Measurements from ENCODE around the gene CNTN4.
"Not testable (repeated sequence)": the region's sequence is repeated elsewhere in the genome, so short reads cannot be mapped to it uniquely, and the experiment has no call there.

The CNTN4 gene

DNA sequence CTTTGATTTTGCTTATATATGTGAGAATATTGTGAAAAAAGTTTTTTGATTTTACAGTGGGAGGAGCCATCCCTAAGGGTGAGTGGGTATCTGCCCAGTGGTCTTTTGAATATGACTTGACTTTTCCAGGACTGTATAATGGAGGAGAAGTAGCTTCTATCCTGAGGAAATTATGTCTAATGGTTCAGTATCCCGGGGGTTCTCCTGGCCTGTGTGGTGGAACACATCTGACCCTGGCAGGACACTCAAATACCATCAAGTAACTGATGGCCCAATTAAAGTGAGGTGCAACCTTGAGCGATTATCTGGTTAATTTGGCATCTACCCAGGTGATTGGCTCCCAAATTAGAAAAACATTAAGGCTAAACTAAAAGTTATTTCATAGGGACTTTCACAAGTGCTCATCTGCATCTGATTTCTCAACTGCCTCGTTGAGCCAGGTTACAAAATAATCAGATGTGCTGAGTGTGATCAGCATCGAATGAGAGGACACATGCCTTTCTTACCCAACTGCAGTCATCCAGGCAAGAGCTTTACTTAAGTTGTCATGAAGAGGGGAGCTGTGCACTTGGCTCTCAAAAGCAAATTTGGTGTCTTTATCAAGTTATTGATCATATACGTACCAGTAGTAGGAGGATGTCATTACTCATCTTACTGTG is 810.2 kb downstream of the CNTN4 start:
- TF ChIP-seq, protein P1, sequence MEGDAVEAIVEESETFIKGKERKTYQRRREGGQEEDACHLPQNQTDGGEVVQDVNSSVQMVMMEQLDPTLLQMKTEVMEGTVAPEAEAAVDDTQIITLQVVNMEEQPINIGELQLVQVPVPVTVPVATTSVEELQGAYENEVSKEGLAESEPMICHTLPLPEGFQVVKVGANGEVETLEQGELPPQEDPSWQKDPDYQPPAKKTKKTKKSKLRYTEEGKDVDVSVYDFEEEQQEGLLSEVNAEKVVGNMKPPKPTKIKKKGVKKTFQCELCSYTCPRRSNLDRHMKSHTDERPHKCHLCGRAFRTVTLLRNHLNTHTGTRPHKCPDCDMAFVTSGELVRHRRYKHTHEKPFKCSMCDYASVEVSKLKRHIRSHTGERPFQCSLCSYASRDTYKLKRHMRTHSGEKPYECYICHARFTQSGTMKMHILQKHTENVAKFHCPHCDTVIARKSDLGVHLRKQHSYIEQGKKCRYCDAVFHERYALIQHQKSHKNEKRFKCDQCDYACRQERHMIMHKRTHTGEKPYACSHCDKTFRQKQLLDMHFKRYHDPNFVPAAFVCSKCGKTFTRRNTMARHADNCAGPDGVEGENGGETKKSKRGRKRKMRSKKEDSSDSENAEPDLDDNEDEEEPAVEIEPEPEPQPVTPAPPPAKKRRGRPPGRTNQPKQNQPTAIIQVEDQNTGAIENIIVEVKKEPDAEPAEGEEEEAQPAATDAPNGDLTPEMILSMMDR (IDR thresholded peaks at IDR 0.05; ENCODE audit: insufficient read depth, low read length, poor library complexity, severe bottlenecking) = no peak
- Histone ChIP-seq H3K36me3 (ENCODE audit: control insufficient read depth, insufficient read depth, low read length) (no peaks in the 10 kb centered on the region), H3K4me3 (replicated peaks; ENCODE audit: low read depth, low read length) (no peak overlapping the region), H3K27me3 (replicated peaks; ENCODE audit: control insufficient read depth, insufficient read depth, low read length) (no peaks in the 10 kb centered on the region)
- DNase-seq (ENCODE audit: extremely low read depth, insufficient read length) = no peak

DNA sequence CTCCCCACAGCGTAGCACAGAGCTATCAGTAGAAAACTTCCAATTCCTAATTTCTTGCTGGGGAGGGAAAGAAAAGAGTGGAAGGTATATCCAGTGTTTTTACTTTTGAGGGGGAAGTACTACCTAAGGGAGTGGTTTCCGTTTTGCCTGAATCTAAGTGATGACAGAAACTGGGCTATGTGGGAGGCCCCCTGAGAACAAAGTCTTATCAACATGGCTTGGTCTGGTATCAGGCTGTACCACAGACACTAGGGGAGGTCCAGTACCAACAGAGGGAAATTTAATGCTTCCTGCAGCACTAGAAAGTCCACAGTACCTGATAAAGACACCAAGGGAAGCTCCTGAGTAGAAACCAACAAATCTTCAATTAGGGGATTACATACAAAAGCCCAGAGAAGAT is 812.3 kb downstream of the CNTN4 start:
- no peak for DNase-seq (ENCODE audit: extremely low read depth, insufficient read length)
- TF ChIP-seq, protein P1 (IDR thresholded peaks at IDR 0.05; ENCODE audit: insufficient read depth, low read length, poor library complexity, severe bottlenecking) = no peak
- H3K27me3 ChIP-seq (replicated peaks; ENCODE audit: control insufficient read depth, insufficient read depth, low read length) = no peaks in the 10 kb centered on the region
- H3K36me3 ChIP-seq (ENCODE audit: control insufficient read depth, insufficient read depth, low read length) = no peaks in the 10 kb centered on the region
- no peak overlapping the region for H3K4me3 ChIP-seq (replicated peaks; ENCODE audit: low read depth, low read length)

DNA sequence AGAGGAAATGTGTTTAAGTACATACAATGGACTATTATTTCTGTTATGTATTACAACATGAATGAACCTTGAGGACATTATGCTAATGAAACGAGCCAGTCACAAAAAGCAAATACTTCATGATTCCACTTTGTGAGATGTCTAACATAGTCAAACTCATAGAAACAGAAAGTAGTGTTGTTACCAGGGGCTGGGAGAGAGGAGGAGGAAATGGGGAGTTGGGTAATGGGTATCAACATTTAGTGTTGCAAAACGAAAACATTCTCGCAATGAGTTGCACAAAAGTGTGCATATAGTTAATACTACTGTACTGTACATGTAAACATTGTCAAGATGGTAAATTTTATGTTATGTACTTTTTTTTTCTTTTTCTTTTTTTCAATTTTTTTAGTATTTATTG is 817.2 kb downstream of the CNTN4 start:
- DNase-seq (ENCODE audit: extremely low read depth, insufficient read length) = no peak
- no peak overlapping the region for H3K4me3 ChIP-seq (replicated peaks; ENCODE audit: low read depth, low read length)
- H3K27me3 ChIP-seq (replicated peaks; ENCODE audit: control insufficient read depth, insufficient read depth, low read length) = no peaks in the 10 kb centered on the region
- H3K36me3 ChIP-seq (ENCODE audit: control insufficient read depth, insufficient read depth, low read length) = no peaks in the 10 kb centered on the region
- TF ChIP-seq, protein P1 (IDR thresholded peaks at IDR 0.05; ENCODE audit: insufficient read depth, low read length, poor library complexity, severe bottlenecking) = no peak

DNA sequence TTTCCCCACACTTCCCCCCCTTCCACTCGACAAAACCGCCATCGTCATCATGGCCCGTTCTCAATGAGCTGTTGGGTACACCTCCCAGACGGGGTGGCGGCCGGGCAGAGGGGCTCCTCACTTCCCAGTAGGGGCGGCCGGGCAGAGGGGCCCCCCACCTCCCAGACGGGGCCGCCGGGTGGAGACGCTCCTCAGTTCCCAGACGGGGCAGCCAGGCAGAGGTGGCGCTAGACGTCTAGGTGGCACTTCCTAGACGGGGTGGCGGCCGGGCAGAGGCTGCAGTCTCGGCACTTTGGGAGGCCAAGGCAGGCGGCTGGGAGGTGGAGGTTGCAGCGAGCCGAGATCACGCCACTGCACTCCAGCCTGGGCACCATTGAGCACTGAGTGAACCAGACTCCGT is 818.0 kb downstream of the CNTN4 start:
- H3K4me3 ChIP-seq (replicated peaks; ENCODE audit: low read depth, low read length); H3K36me3 ChIP-seq (ENCODE audit: control insufficient read depth, insufficient read depth, low read length); H3K27me3 ChIP-seq (replicated peaks; ENCODE audit: control insufficient read depth, insufficient read depth, low read length); DNase-seq (ENCODE audit: extremely low read depth, insufficient read length): not testable (repeated sequence)

DNA sequence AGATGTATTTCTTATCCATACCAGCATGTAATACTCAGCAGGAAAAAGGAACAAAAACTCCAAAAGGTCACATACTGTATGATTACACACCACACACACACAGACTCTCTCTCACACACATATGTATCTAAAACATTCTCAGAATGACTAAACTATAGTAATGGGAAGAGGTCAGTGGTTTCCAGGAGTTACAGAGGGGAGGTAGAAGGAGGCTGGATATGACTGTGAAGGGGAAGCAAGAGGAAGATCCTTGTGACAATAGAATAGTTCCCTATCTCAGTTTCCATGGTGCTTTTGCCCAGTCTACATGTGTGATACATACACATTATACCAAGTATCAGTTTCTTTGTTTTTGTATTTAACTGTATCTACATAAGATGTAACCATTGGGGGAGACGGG is 821.4 kb downstream of the CNTN4 start:
- no peaks in the 10 kb centered on the region for H3K27me3 ChIP-seq (replicated peaks; ENCODE audit: control insufficient read depth, insufficient read depth, low read length)
- TF ChIP-seq, protein P1 (IDR thresholded peaks at IDR 0.05; ENCODE audit: insufficient read depth, low read length, poor library complexity, severe bottlenecking) = no peak
- no peaks in the 10 kb centered on the region for H3K36me3 ChIP-seq (ENCODE audit: control insufficient read depth, insufficient read depth, low read length)
- H3K4me3 ChIP-seq (replicated peaks; ENCODE audit: low read depth, low read length) = no peak overlapping the region
- no peak for DNase-seq (ENCODE audit: extremely low read depth, insufficient read length)

DNA sequence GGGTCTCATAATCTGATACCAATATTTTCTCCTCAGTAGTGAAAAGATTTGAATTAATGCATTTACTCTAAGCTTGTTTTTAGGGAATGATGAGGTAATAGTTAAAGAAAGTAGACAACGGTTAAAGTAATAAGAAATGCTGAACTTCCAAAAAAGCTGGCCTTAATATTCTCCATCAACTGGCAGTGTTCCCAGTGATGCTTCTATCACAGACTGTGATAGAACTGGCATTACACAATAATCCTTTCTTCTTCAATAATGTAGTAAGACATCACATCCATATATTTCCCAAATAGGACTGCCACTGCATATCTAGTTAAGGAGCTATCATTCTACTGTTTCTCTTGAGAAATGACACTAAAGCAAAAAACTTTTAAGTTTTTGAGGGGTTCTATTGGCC is 822.8 kb downstream of the CNTN4 start:
- TF ChIP-seq, protein P1 (IDR thresholded peaks at IDR 0.05; ENCODE audit: insufficient read depth, low read length, poor library complexity, severe bottlenecking) = no peak
- Histone ChIP-seq H3K27me3 (replicated peaks; ENCODE audit: control insufficient read depth, insufficient read depth, low read length) (no peaks in the 10 kb centered on the region), H3K36me3 (ENCODE audit: control insufficient read depth, insufficient read depth, low read length) (no peaks in the 10 kb centered on the region), H3K4me3 (replicated peaks; ENCODE audit: low read depth, low read length) (no peak overlapping the region)
- no peak for DNase-seq (ENCODE audit: extremely low read depth, insufficient read length)

Data from GM06990 (cell line).